HG02852 (cell line): ENCODE results near the gene RHOV.

Experiments used
- ATAC-seq: cut with Tn5 transposase; IDR thresholded peaks from one replicate; pipeline ENCODE4 v1.9.1; 2021; ENCODE audit warnings: mild to moderate bottlenecking, moderate library complexity; ENCODE audit not compliant: unreplicated experiment

The RHOV gene

GRCh38 chr15:40846841-40847222 lies 27.2 kb downstream of the RHOV start:
- no peak for ATAC-seq

- ATAC-seq, result no peak
Measured at GRCh38 chr15:40845511-40846284, 28.3 kb downstream of the RHOV start.

- ATAC-seq, result no peak
Measured at GRCh38 chr15:40845036-40845435, 29.0 kb downstream of the RHOV start.

- no peak for ATAC-seq
Measured at GRCh38 chr15:40844696-40845030, 29.4 kb downstream of the RHOV start.

- ATAC-seq, result no peak
Measured at GRCh38 chr15:40843885-40844695, 29.9 kb downstream of the RHOV start, which contains the start of gene SPINT1. Gene SPINT1, plus strand, starts transcription at chr15:40844048. Its CDS starts 507 bp downstream, at chr15:40844555.

- ATAC-seq, result no peak
Measured at GRCh38 chr15:40843261-40843884, 30.7 kb downstream of the RHOV start.

GRCh38 chr15:40841741-40842140 lies 32.3 kb downstream of the RHOV start:
- ATAC-seq, result no peak

- ATAC-seq, result no peak
Measured at GRCh38 chr15:40838756-40839155, 35.3 kb downstream of the RHOV start.

GRCh38 chr15:40836020-40836419 lies 38.0 kb downstream of the RHOV start:
- no peak for ATAC-seq

- no peak for ATAC-seq
Measured at GRCh38 chr15:40832903-40833302, 41.1 kb downstream of the RHOV start.

GRCh38 chr15:40831861-40832260 lies 42.2 kb downstream of the RHOV start:
- ATAC-seq, result no peak

GRCh38 chr15:40830884-40831283 lies 43.1 kb downstream of the RHOV start:
- ATAC-seq, result no peak

GRCh38 chr15:40829115-40829514 lies 44.9 kb downstream of the RHOV start:
- ATAC-seq, result no peak

GRCh38 chr15:40828447-40829036 lies 45.5 kb downstream of the RHOV start, which contains the start of gene PPP1R14D:
Gene PPP1R14D, minus strand, starts transcription at chr15:40828708. Its CDS starts 67 bp downstream, at chr15:40828641.
- no peak for ATAC-seq

GRCh38 chr15:40826423-40827075 lies 47.5 kb downstream of the RHOV start:
- ATAC-seq, result no peak

GRCh38 chr15:40825661-40826422 lies 48.2 kb downstream of the RHOV start:
- no peak for ATAC-seq

GRCh38 chr15:40823572-40824343 lies 50.3 kb downstream of the RHOV start:
- ATAC-seq, result no peak
